Subcutaneous abdominal adipose tissue (tissue), 5 donors: ENCODE results near the gene PCCA.
"Not testable (repeated sequence)": the region's sequence is repeated elsewhere in the genome, so short reads cannot be mapped to it uniquely, and the experiment has no call there.

ENCODE experiments used
- H3K27ac ChIP-seq: one replicate; pipeline ENCODE4 v1.7.0; 2013; ENCODE audit warnings: low read depth, mild to moderate bottlenecking, inconsistent platforms, low read length, moderate library complexity
- H3K27me3 ChIP-seq, 5 donors: one replicate each; pipeline ENCODE4 v1.7.0; 2013; ENCODE audit warnings: low read length in 5 of 5, inconsistent platforms in 1 of 5; ENCODE audit not compliant: control insufficient read depth in 5 of 5, insufficient read depth in 4 of 5
- H3K36me3 ChIP-seq, 5 donors: one replicate each; pipeline ENCODE4 v1.7.0; 2013; ENCODE audit warnings: low read length in 5 of 5; ENCODE audit not compliant: control insufficient read depth in 5 of 5, insufficient read depth in 5 of 5
- H3K4me1 ChIP-seq, 5 donors: one replicate each; pipeline ENCODE4 v1.7.0; 2013; ENCODE audit warnings: low read length in 5 of 5, mild to moderate bottlenecking in 3 of 5, moderate library complexity in 1 of 5; ENCODE audit not compliant: control insufficient read depth in 5 of 5, insufficient read depth in 5 of 5
- H3K4me3 ChIP-seq, 5 donors: one replicate each; pipeline ENCODE4 v1.7.0; 2013; ENCODE audit warnings: low read length in 5 of 5, low read depth in 1 of 5
- H3K9ac ChIP-seq, 5 donors: one replicate each; pipeline ENCODE4 v1.7.0; 2013; ENCODE audit warnings: low read length in 5 of 5, mild to moderate bottlenecking in 4 of 5, moderate library complexity in 3 of 5
- H3K9me3 ChIP-seq, 5 donors: one replicate each; pipeline ENCODE4 v1.7.0; 2013; ENCODE audit warnings: low read length in 5 of 5; ENCODE audit not compliant: control insufficient read depth in 5 of 5
- donor health status: healthy.
- donor health status: healthy.
- donor health status: healthy.
- donor health status: healthy.
- donor health status: healthy.

The PCCA gene

DNA sequence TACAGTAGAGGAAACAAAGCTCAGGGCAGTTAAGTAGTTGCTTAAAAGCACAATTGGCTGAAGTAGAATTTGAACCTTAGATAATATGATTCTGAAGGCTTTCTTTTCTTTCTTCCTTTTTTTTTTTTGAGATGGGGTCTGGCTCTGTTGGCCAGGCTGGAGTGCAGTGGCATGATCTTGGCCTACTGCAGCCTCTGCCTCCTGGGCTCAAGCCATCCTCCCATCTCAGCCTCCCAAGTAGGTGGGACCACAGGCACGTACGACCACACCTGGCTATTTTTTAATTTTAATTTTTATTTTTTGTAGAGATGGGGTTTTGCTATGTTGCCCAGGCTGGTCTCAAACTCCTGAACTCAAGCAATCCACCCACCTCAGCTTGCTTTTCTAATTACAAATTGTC lies 3.4 kb downstream of the PCCA start:
- H3K36me3 ChIP-seq, H3K9me3 ChIP-seq, H3K27me3 ChIP-seq, H3K4me3 ChIP-seq, H3K9ac ChIP-seq, H3K27ac ChIP-seq: not testable (repeated sequence)
- H3K4me1 ChIP-seq, result peaks cover 5 to 33% (median 28%) of the 10 kb centered on the region in 5 donors

DNA sequence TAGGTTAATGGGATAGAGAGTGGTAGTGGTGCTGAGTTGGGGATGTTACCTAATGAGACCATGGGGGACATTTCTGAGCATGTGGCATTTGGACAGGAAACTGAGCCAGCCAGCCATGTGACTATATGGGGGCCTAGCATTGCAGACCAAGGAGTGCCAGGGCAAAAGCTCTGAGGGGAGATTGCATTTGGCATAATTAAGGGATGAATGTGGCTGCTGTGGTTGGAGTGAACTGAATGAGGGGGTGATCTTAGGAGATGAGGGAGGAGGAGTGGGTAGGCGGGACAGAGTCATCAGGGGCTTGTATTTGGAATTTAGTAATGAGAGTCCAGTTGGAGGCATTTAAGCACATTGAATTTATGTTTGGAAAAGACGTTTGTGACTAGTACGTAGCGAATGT lies 6.6 kb downstream of the PCCA start:
- Histone ChIP-seq H3K36me3 (no peaks in the 10 kb centered on the region), H3K9ac (no peak overlapping the region), H3K27ac (no peak overlapping the region), H3K9me3 (peaks cover 0 to 4% (median 0%) of the 10 kb centered on the region in 5 donors), H3K4me3 (no peak overlapping the region), H3K27me3 (no peaks in the 10 kb centered on the region), H3K4me1 (peaks cover 2 to 19% (median 18%) of the 10 kb centered on the region in 5 donors)

DNA sequence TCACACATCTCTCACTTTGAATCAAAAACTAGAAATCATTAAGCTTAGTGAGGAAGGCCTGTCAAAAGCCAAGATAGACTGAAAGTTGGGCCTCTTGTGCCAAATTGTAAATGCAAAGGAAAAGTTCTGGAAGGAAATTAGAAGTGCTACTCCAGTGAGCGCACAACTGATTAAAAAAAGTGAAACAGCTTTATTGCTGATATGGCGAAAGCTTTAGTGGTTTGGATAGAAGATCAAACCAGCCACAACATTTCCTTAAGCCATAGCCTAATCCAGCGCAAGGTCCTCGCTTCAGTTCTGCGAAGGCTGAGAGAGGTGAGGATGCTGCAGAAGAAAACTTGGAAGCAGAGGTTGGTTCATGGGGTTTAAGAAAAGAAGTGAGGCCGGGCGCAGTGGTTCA lies 7.6 kb downstream of the PCCA start:
- Histone ChIP-seq H3K27me3 (no peaks in the 10 kb centered on the region), H3K4me3 (no peak overlapping the region), H3K27ac (no peak overlapping the region), H3K36me3 (no peaks in the 10 kb centered on the region), H3K4me1 (peaks cover 2 to 19% (median 12%) of the 10 kb centered on the region in 5 donors), H3K9ac (no peak overlapping the region), H3K9me3 (peaks cover 0 to 4% (median 0%) of the 10 kb centered on the region in 5 donors)

DNA sequence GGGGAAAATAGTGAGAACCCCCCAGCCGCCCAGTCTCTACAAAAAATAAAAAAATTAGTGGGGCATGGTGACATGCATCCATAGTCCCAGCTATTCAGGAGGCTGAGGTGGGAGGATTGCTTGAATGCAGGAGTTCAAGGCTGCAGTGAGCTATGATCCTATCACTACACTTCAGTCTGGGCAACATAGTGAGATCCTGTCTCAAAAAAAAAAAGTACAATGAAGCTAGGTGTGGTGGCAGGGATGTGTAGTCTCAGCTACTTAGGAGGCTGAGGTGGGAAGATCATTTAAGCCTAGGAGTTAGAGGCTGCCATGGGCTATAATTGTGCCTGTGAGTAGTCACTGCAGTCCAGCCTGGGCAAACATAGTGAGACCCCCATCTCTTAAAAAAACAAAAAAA lies 8.9 kb downstream of the PCCA start:
- H3K9me3 ChIP-seq, result peaks cover 0 to 4% (median 0%) of the 10 kb centered on the region in 5 donors
- H3K36me3 ChIP-seq, result no peaks in the 10 kb centered on the region
- no peaks in the 10 kb centered on the region for H3K27me3 ChIP-seq
- no peak overlapping the region for H3K4me3 ChIP-seq
- H3K27ac ChIP-seq, result no peak overlapping the region
- no peak overlapping the region for H3K9ac ChIP-seq
- peaks cover 2 to 19% (median 12%) of the 10 kb centered on the region in 5 donors for H3K4me1 ChIP-seq

DNA sequence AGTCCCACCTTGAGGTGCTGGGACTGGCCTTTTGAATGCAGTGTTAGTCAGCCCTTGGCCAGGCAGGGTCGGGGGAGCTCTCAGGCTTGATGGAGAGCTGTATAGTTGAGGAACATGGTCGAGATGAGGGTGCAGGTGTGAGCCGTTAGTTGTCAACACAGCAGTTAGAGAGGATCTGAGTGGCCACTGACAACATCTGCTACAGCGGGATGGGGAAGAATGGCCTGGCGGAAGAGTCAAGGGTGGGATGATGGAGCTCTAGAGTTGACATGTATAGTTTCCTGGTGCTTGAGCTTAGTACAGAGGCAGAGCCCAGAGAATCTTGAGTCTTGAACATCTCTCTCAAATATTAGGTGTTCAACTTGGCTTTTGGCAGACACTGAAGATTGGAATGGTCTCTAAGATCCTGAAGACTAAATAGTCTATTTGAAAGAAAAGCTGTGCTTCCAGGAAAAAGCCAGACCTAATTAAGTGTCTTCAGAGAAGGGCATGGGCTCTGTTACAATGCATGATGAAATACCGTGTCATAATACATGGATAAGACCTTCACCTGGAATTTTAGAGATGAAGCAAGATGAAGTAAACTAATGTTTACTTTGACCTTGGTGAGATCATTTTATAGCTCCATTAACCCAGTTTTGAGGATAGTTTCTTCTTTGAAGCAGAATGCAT lies 9.7 kb downstream of the PCCA start:
- H3K4me1 ChIP-seq, result peaks cover 2 to 19% (median 12%) of the 10 kb centered on the region in 5 donors
- H3K36me3 ChIP-seq, result no peaks in the 10 kb centered on the region
- no peak overlapping the region for H3K4me3 ChIP-seq
- H3K9me3 ChIP-seq, result peaks cover 0 to 4% (median 0%) of the 10 kb centered on the region in 5 donors
- no peaks in the 10 kb centered on the region for H3K27me3 ChIP-seq
- no peak overlapping the region for H3K27ac ChIP-seq
- no peak overlapping the region for H3K9ac ChIP-seq

DNA sequence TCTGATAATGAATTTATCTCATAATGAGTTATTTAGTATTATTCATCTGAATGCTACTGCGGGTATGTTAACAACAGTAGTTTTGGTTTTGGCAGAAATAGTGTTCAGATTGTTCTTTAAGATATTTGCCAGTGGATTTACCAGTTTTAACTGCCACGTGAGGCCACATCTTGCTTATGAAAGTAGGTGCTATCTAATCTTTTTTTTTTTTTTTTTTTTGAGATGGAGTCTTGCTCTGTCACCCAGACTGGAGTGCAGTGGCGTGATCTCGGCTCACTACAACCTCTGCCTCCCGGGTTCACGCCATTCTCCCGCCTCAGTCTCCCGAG lies 10.2 kb downstream of the PCCA start:
- H3K27me3 ChIP-seq, H3K9ac ChIP-seq, H3K27ac ChIP-seq, H3K9me3 ChIP-seq, H3K36me3 ChIP-seq, H3K4me3 ChIP-seq: not testable (repeated sequence)
- peaks cover 2 to 19% (median 12%) of the 10 kb centered on the region in 5 donors for H3K4me1 ChIP-seq

DNA sequence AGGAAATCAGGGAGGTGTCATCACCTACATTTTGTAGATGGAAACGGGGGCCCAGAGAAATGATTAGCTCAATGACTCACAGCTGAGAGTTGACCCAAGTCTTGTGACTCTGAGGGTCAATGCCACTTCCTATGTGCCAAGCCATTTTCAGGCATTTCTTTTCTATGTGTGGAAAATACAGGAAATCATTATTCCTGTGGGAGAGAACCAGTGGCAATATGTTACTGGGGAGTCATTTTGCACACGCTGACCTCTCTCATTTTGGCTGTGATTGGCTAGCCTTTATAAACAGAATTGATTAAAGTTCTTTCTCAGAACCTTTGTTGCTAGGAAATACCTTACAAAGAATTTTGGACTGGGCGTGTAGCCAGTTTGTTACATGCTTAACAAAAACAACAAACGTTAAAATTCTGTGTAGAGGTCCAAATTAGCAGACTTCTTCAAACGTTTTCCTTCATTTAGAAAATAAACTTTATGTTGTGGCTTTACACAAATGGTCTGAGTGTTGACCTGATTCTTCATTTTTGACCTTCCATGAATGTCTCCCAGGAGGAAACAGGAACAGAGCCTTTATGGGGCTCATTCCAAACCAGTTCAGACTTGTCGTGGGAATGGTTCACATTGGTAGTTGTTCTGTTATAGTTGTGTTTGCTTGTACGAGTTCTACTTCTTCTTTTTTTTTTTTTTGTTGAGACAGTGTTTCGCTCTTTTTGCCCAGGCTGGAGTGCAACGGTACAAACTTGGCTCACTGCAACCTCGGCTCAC lies 11.4 kb downstream of the PCCA start:
- Histone ChIP-seq H3K27me3 (no peaks in the 10 kb centered on the region), H3K27ac (peak overlapping the region; percentile 87), H3K4me1 (peaks cover 2 to 19% (median 12%) of the 10 kb centered on the region in 5 donors), H3K36me3 (peaks cover 0 to 6% (median 0%) of the 10 kb centered on the region in 5 donors), H3K9me3 (no peaks in the 10 kb centered on the region), H3K9ac (no peak overlapping the region), H3K4me3 (no peak overlapping the region)

DNA sequence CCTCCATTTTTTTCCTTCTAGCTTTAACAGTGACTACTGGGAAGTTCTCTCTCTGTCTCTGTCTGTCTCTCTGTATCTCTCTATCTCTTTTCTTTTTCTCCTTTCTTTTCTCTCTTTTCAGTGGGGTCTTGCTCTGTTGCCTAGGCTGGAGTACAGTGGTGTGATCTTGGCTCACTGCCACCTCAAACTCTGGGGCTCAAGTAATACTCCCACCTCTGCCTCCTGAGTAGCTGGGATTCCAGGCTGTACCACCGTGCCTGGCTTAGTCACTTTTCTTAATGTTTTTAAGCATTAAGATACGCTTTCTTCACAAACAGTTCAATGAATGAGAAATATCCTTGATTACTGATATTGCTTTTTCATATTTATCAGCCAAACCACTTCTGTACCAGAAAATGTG lies 13.1 kb downstream of the PCCA start:
- Histone ChIP-seq H3K27me3 (no peaks in the 10 kb centered on the region), H3K9ac (no peak overlapping the region), H3K36me3 (peaks cover 0 to 6% (median 0%) of the 10 kb centered on the region in 5 donors), H3K9me3 (no peaks in the 10 kb centered on the region), H3K4me3 (no peak overlapping the region), H3K4me1 (peaks cover 2 to 20% (median 17%) of the 10 kb centered on the region in 5 donors), H3K27ac (no peak overlapping the region)

DNA sequence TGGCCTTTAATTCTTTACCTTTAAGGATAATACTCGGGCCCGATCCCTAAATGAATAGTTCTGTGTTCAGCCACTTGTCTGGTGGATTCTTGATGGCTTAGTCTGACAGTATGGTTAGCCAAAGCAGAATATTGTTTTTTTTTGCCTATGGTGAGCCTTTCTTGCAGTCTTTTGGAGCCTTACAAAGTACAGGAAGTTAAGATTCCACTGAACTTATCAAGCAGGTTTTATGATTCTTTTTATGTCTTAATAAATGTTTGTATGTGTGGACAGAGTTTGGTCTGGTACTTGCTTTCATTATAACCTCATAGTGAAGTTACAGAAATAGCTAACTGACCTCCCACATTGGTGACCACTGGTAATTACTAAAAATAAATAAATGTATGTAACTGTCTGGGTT lies 17.1 kb downstream of the PCCA start:
- Histone ChIP-seq H3K36me3 (peaks cover 0 to 6% (median 0%) of the 10 kb centered on the region in 5 donors), H3K9me3 (no peaks in the 10 kb centered on the region), H3K4me3 (no peak overlapping the region), H3K9ac (peak overlapping the region in 2 of 5 donors; percentile 35 to 36), H3K27ac (peak overlapping the region; percentile 63), H3K27me3 (no peaks in the 10 kb centered on the region), H3K4me1 (peaks cover 0 to 6% (median 4%) of the 10 kb centered on the region in 5 donors)

DNA sequence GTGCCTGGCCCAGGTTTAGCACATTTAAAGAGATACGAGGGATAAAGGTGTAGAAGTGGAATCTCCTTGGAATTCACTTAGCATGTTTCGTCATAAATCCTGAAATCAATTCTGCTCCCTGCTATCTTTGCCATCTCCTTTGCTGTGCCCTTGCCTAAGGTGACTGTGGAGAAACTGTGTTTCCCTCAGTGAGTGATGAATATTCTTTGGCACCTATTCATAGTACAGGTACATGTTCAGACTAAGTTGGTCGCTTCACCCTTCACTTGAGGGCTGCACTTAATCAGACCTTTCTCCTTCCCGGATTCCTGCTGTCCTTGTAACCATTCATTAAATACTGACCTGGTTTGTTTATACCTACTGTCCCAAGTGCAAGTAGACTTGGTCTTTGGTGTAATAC lies 17.8 kb downstream of the PCCA start:
- Histone ChIP-seq H3K9me3 (no peaks in the 10 kb centered on the region), H3K27me3 (no peaks in the 10 kb centered on the region), H3K4me3 (no peak overlapping the region), H3K4me1 (peaks cover 0 to 6% (median 0%) of the 10 kb centered on the region in 5 donors), H3K27ac (peak overlapping the region; percentile 63), H3K9ac (no peak overlapping the region), H3K36me3 (peaks cover 0 to 6% (median 0%) of the 10 kb centered on the region in 5 donors)
